ENCODE measurements around the gene DNAJA4. TPM values are rescaled to one million over a fixed set of nuclear protein-coding genes. Genes with fewer than 3 reads are reported as not detected.

The DNAJA4 gene
- total and polyA plus RNA-seq, 2 of the 13 experiments (the other 11 are each of a cell fraction or from before 2014, with no cell fraction given): not detected

DNA sequence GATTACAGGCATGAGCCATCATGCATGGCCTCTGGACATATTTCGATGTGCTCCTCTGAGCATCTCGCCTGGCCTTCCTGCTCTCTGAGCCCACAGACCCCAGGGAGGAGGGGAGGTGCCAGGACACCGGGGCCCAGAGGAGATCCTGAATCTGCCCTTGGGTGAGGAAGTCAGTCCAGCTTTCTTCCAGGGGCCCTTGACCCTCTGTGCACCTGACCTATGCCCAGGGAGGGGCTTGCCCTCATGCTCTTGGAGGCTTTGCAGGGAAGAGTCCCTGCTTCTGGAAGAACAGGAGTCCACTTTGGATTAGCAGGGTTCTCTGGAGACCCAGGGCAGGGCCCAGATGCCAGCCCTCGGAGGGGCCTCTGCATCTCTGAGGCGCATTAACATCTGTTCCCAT lies 31.4 kb upstream of the DNAJA4 start:
- ChIA-PET POLR2A (no interaction called here), CTCF (ENCODE audit: low intra/inter-chr PET ratio, low total read pairs) (no interaction called here)
- Histone ChIP-seq H3K4me3 (replicated peaks in 1 of 3; ENCODE audit: insufficient read depth in 1 of 3, low read depth in 2 of 3, low read length in 3 of 3) (no peak overlapping the region), H3K27ac (ENCODE audit: extremely low read length, insufficient read depth, low read length) (no peak overlapping the region), H3K79me2 (ENCODE audit: insufficient read depth, low read length) (no peaks in the 10 kb centered on the region), H3K9ac (ENCODE audit: insufficient read depth, low read depth, low read length) (no peak overlapping the region), H3K4me2 (ENCODE audit: low read depth, low read length) (no peak overlapping the region), H4K20me1 (ENCODE audit: insufficient read depth, low read length) (no peaks in the 10 kb centered on the region), H3K4me1 (ENCODE audit: insufficient read depth, low read length) (no peaks in the 10 kb centered on the region), H3K27me3 (ENCODE audit: control insufficient read depth in 1 of 2, insufficient read depth in 2 of 2, low read length in 2 of 2) (peaks cover 4 to 36% of the 10 kb centered on the region in 2 experiments; a peak in 4 of 5 replicates), H2AFZ (ENCODE audit: low read length) (no peak overlapping the region), H3K9me3 (ENCODE audit: low read length) (no peaks in the 10 kb centered on the region), H3K36me3 (replicated peaks in 1 of 2; ENCODE audit: control insufficient read depth in 1 of 2, insufficient read depth in 2 of 2, low read length in 2 of 2) (no peaks in the 10 kb centered on the region)
- intact Hi-C loops (cut with micrococcal nuclease; ENCODE audit: unreplicated experiment): no loop called here
- ATAC-seq (no peak), FAIRE-seq (no peak), DNase-seq (ENCODE audit: low spot score) (no peak)
- WGBS (ENCODE audit: low lambda C conversion rate): 50% methylated on average over 2 of the region's 5 CpGs
- BruUV-seq (replicated peaks): no TSS peak
- in situ Hi-C loops (cut with HindIII; ENCODE audit: extremely low pct_ligation_motif_present, low pct_unique_long_range_greater_than_20kb): loop anchor here (25.0 kb wide), 1 partner anchor 271 kb away; no protein-coding TSS in a partner anchor
- TF ChIP-seq ZNF441 (CRISPR knock-in tag; IDR thresholded peaks at IDR 0.05; ENCODE audit: borderline replicate concordance) (no peak), ZNF12 (CRISPR knock-in tag; IDR thresholded peaks at IDR 0.05) (no peak), ZNF124 (CRISPR knock-in tag; IDR thresholded peaks at IDR 0.05) (no peak)
- TF ChIP-seq, protein P1, sequence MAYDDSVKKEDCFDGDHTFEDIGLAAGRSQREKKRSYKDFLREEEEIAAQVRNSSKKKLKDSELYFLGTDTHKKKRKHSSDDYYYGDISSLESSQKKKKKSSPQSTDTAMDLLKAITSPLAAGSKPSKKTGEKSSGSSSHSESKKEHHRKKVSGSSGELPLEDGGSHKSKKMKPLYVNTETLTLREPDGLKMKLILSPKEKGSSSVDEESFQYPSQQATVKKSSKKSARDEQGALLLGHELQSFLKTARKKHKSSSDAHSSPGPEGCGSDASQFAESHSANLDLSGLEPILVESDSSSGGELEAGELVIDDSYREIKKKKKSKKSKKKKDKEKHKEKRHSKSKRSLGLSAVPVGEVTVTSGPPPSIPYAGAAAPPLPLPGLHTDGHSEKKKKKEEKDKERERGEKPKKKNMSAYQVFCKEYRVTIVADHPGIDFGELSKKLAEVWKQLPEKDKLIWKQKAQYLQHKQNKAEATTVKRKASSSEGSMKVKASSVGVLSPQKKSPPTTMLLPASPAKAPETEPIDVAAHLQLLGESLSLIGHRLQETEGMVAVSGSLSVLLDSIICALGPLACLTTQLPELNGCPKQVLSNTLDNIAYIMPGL (CRISPR knock-in tag; IDR thresholded peaks at IDR 0.05; ENCODE audit: borderline replicate concordance in 1 of 2, low read depth in 1 of 2): no peak
- TF ChIP-seq, protein P2, sequence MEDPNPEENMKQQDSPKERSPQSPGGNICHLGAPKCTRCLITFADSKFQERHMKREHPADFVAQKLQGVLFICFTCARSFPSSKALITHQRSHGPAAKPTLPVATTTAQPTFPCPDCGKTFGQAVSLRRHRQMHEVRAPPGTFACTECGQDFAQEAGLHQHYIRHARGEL (CRISPR knock-in tag; IDR thresholded peaks at IDR 0.05): no peak
- TF ChIP-seq, protein P3, sequence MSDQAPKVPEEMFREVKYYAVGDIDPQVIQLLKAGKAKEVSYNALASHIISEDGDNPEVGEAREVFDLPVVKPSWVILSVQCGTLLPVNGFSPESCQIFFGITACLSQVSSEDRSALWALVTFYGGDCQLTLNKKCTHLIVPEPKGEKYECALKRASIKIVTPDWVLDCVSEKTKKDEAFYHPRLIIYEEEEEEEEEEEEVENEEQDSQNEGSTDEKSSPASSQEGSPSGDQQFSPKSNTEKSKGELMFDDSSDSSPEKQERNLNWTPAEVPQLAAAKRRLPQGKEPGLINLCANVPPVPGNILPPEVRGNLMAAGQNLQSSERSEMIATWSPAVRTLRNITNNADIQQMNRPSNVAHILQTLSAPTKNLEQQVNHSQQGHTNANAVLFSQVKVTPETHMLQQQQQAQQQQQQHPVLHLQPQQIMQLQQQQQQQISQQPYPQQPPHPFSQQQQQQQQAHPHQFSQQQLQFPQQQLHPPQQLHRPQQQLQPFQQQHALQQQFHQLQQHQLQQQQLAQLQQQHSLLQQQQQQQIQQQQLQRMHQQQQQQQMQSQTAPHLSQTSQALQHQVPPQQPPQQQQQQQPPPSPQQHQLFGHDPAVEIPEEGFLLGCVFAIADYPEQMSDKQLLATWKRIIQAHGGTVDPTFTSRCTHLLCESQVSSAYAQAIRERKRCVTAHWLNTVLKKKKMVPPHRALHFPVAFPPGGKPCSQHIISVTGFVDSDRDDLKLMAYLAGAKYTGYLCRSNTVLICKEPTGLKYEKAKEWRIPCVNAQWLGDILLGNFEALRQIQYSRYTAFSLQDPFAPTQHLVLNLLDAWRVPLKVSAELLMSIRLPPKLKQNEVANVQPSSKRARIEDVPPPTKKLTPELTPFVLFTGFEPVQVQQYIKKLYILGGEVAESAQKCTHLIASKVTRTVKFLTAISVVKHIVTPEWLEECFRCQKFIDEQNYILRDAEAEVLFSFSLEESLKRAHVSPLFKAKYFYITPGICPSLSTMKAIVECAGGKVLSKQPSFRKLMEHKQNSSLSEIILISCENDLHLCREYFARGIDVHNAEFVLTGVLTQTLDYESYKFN (CRISPR knock-in tag; conservative IDR thresholded peaks at IDR 0.05): no peak
- TF ChIP-seq, protein P4, sequence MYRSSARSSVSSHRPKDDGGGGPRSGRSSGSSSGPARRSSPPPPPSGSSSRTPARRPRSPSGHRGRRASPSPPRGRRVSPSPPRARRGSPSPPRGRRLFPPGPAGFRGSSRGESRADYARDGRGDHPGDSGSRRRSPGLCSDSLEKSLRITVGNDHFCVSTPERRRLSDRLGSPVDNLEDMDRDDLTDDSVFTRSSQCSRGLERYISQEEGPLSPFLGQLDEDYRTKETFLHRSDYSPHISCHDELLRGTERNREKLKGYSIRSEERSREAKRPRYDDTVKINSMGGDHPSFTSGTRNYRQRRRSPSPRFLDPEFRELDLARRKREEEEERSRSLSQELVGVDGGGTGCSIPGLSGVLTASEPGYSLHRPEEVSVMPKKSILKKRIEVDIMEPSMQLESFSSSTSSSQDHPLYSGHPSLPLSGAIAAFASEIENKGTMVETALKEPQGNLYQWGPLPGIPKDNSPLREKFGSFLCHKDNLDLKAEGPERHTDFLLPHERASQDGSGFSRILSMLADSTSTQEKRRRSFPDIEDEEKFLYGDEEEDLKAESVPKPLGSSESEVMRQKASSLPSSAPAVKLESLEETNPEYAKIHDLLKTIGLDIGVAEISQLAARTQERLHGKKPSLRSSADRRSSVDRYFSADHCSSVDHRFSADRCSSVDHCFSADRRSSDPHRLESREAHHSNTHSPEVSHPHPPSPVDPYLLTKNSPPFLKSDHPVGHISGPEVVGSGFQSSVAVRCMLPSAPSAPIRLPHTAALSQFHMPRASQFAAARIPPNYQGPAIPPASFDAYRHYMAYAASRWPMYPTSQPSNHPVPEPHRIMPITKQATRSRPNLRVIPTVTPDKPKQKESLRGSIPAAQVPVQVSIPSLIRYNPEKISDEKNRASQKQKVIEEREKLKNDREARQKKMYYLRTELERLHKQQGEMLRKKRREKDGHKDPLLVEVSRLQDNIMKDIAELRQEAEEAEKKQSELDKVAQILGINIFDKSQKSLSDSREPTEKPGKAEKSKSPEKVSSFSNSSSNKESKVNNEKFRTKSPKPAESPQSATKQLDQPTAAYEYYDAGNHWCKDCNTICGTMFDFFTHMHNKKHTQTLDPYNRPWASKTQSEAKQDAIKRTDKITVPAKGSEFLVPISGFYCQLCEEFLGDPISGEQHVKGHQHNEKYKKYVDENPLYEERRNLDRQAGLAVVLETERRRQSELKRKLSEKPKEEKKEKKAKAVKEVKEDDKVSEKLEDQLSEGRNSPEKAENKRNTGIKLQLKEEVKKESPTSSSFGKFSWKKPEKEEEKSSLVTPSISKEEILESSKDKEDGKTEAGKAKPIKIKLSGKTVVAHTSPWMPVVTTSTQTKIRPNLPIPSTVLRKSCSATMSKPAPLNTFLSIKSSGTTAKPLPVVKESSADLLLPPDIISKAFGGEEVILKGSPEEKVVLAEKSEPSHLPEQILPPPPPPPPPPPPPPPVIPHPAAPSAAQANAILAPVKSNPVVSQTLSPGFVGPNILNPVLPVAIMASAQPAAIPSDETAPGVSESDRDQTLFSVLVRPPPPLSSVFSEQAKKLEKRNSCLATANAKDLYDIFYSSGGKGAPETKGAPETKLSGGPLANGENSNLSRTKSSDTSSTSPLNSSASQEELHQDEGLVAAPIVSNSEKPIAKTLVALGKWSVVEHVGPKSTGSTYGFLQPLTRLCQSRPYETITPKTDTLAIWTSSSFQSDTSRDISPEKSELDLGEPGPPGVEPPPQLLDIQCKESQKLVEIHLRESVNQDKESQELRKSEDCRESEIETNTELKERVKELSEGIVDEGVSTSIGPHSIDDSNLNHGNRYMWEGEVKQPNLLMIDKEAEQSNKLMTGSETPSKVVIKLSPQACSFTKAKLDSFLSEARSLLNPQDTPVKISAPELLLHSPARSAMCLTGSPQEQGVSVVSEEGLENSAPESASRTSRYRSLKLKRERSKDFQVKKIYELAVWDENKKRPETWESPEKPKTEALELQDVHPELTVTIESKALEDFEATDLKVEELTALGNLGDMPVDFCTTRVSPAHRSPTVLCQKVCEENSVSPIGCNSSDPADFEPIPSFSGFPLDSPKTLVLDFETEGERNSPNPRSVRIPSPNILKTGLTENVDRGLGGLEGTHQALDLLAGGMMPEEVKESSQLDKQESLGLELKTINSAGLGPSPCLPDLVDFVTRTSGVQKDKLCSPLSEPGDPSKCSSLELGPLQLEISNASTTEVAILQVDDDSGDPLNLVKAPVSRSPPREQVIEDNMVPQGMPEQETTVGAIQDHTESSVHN (CRISPR knock-in tag; IDR thresholded peaks at IDR 0.05): no peak

Data from HepG2 (cell line).